NB4 (cell line): Measurements from ENCODE around the gene IFITM1.

Experiments used
- DNase-seq: peaks from one replicate; pipeline ENCODE4 v3.0.0; 2010; ENCODE audit warnings: low read depth
- H3K4me3 ChIP-seq: one replicate; pipeline ENCODE4 v1.5.1; 2011; ENCODE audit warnings: mild to moderate bottlenecking, low read depth, low read length, moderate library complexity
- MYC ChIP-seq: IDR thresholded peaks from 2 replicates; pipeline ENCODE4 v1.6.1; 2011; ENCODE audit warnings: low read depth, low read length
- POLR2A ChIP-seq: IDR thresholded peaks from 2 replicates; pipeline ENCODE4 v1.6.1; 2011; ENCODE audit warnings: mild to moderate bottlenecking; ENCODE audit not compliant: insufficient read length; ENCODE audit errors: extremely low read depth
- TF ChIP-seq, protein P1 (sequence below): IDR thresholded peaks from 2 replicates; pipeline ENCODE4 v1.6.1; 2011; ENCODE audit warnings: low read depth, low read length
- TF ChIP-seq, protein P2 (sequence below): IDR thresholded peaks from one replicate; pipeline ENCODE4 v1.5.1; 2012; ENCODE audit warnings: low read depth, low read length

IFITM1 gene

GRCh38 chr11:293271-293851 lies 20.5 kb upstream of the IFITM1 start:
- TF ChIP-seq MYC (no peak), POLR2A (no peak)
- TF ChIP-seq, protein P1, sequence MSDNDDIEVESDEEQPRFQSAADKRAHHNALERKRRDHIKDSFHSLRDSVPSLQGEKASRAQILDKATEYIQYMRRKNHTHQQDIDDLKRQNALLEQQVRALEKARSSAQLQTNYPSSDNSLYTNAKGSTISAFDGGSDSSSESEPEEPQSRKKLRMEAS, result no peak
- TF ChIP-seq, protein P2, sequence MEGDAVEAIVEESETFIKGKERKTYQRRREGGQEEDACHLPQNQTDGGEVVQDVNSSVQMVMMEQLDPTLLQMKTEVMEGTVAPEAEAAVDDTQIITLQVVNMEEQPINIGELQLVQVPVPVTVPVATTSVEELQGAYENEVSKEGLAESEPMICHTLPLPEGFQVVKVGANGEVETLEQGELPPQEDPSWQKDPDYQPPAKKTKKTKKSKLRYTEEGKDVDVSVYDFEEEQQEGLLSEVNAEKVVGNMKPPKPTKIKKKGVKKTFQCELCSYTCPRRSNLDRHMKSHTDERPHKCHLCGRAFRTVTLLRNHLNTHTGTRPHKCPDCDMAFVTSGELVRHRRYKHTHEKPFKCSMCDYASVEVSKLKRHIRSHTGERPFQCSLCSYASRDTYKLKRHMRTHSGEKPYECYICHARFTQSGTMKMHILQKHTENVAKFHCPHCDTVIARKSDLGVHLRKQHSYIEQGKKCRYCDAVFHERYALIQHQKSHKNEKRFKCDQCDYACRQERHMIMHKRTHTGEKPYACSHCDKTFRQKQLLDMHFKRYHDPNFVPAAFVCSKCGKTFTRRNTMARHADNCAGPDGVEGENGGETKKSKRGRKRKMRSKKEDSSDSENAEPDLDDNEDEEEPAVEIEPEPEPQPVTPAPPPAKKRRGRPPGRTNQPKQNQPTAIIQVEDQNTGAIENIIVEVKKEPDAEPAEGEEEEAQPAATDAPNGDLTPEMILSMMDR, result no peak
- H3K4me3 ChIP-seq, result no peak overlapping the region
- DNase-seq, result no peak

DNA sequence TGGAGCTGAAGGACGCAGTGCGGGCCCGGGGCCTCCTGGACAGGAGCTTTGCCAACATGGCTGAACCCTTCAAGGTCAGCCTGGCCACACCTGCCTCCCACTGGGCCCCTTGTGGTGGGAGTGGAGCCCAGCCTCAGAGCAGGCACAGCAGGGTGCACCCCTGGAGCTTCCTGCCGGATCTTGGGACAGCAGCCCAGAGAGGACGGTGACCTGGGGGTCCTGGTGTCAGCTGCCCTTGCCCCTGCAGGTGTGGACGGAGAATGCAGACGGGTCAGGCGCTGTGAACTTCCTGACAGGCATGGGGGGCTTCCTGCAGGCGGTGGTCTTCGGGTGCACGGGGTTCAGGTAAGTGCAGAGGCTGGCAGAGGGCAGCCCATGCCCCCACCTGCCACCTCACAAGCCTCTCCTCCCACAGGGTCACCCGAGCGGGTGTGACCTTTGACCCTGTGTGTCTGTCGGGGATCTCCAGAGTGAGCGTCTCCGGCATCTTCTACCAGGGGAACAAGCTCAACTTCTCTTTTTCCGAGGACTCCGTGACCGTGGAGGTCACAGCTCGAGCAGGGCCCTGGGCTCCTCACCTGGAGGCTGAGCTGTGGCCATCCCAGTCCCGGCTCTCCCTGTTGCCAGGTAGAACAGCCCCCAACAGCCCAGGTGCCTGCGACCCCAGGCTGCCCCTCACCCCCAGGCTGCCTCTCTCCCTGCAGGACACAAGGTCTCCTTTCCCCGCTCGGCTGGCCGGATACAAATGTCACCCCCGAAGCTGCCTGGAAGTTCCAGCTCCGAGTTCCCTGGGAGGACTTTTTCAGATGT lies 19.8 kb upstream of the IFITM1 start:
- no peak overlapping the region for H3K4me3 ChIP-seq
- no peak for TF ChIP-seq POLR2A
- TF ChIP-seq, protein P1, result no peak
- no peak for TF ChIP-seq MYC
- TF ChIP-seq, protein P2, result no peak
- DNase-seq, result no peak

DNA sequence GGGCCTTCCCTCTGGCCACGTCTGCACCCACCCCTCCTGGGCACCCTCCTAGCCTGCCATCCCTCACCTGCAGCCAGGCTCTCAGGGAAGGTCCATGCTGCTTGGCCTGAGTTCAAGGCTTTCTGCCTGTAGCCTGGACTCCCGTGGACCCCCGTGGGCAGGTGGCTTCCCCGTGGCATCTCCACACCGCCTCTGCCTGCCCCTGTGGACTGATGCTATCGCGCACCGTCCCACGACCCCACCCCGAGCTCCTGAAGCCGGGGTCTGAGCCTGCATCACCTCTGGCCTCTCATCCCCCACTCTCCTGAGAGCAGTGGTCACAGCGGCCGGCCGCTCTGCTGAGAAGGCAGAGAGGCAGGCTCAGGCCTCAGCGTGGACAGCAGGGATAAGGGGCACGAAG lies 19.1 kb upstream of the IFITM1 start:
- TF ChIP-seq MYC (no peak), POLR2A (no peak)
- TF ChIP-seq, protein P2, result no peak
- TF ChIP-seq, protein P1, result no peak
- DNase-seq, result no peak
- H3K4me3 ChIP-seq, result no peak overlapping the region

- DNase-seq, result no peak
- no peak overlapping the region for H3K4me3 ChIP-seq
- TF ChIP-seq POLR2A (no peak), MYC (no peak)
- TF ChIP-seq, protein P2, result no peak
- TF ChIP-seq, protein P1, result no peak
Measured at GRCh38 chr11:295351-296170, 18.3 kb upstream of the IFITM1 start.

DNA sequence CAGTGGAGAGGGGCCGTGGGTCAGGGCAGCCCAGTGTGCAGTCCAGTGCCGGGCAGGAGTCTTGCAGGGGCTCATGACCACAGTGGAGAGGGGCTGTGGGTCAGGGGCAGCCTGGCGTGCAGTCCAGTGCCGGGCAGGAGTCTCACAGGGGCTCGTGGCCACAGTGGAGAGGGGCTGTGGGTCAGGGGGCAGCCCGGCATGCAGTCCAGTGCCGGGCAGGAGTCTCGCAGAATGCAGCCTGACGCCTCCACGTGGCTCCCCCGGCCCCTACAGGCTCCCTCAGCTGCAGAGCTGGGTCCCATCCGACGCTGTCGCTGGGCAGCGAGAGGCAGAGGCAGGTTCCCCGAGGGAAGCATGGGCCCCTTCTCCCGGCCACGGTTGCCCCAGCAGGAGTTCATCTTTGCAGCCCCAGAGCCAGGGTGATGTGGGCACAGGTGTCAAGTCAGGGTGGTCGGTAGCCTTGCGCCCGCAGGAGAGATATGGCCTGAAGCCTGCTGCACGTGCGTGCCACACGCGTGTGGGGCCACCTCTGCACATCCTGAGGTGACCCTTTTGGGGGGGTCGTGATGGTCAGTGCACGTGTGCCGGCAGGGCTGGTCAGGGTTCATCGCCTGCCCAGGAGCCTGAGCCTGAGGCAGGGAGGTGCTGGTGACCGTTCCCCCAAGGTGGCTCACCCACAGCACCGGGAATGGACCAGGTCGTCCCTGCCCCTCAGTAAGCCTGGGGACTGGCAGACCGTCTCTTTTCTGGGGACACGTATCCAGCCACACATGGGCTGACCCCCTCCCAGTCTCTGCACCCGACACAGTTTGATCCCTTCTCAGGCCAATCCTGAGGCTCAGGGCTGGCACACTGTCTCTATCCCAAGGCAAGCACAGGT lies 17.4 kb upstream of the IFITM1 start:
- no peak for DNase-seq
- TF ChIP-seq, protein P1, result no peak
- TF ChIP-seq, protein P2, result no peak
- TF ChIP-seq POLR2A (no peak), MYC (no peak)
- H3K4me3 ChIP-seq, result no peak overlapping the region
